ENCODE results near the gene RASGRP1.

The RASGRP1 gene

GRCh38 chr15:38557921-38558320 is 6.7 kb downstream of the RASGRP1 start:
- Histone ChIP-seq H3K4me3 (replicated peaks; ENCODE audit: insufficient read depth, low read length) (no peak overlapping the region), H3K27me3 (ENCODE audit: insufficient read depth, poor library complexity, severe bottlenecking) (peaks cover 2% of the 10 kb centered on the region), H3K27ac (replicated peaks) (no peak overlapping the region)
- no peak for DNase-seq (ENCODE audit: low read depth in 1 of 2, low spot score in 1 of 2)
- no peak for TF ChIP-seq SPI1 (IDR thresholded peaks at IDR 0.05; ENCODE audit: borderline replicate concordance, low read depth)
- no peak for TF ChIP-seq REST (IDR thresholded peaks at IDR 0.05; ENCODE audit: insufficient replicate concordance, low read depth)
- TF ChIP-seq POLR2AphosphoS5 (IDR thresholded peaks at IDR 0.05; ENCODE audit: low read depth), result no peak
- no peak for TF ChIP-seq GABPA (IDR thresholded peaks at IDR 0.05; ENCODE audit: low read depth)
- TF ChIP-seq CTCF (IDR thresholded peaks at IDR 0.05; ENCODE audit: insufficient read depth, low read length), result no peak

- no peak for DNase-seq (ENCODE audit: low read depth in 1 of 2, low spot score in 1 of 2)
- Histone ChIP-seq H3K27me3 (ENCODE audit: insufficient read depth, poor library complexity, severe bottlenecking) (peaks cover 5% of the 10 kb centered on the region), H3K27ac (replicated peaks) (no peak overlapping the region), H3K4me3 (replicated peaks; ENCODE audit: insufficient read depth, low read length) (no peak overlapping the region)
- no peak for TF ChIP-seq CTCF (IDR thresholded peaks at IDR 0.05; ENCODE audit: insufficient read depth, low read length)
- TF ChIP-seq SPI1 (IDR thresholded peaks at IDR 0.05; ENCODE audit: borderline replicate concordance, low read depth), result no peak
- TF ChIP-seq REST (IDR thresholded peaks at IDR 0.05; ENCODE audit: insufficient replicate concordance, low read depth), result no peak
- TF ChIP-seq POLR2AphosphoS5 (IDR thresholded peaks at IDR 0.05; ENCODE audit: low read depth), result no peak
- TF ChIP-seq GABPA (IDR thresholded peaks at IDR 0.05; ENCODE audit: low read depth), result no peak
Observed at GRCh38 chr15:38555686-38556334, 8.8 kb downstream of the RASGRP1 start.

- no peak overlapping the region for H3K27ac ChIP-seq (replicated peaks)
- peaks cover 13% of the 10 kb centered on the region for H3K27me3 ChIP-seq (ENCODE audit: insufficient read depth, poor library complexity, severe bottlenecking)
- no peak for DNase-seq (ENCODE audit: low read depth in 1 of 2, low spot score in 1 of 2)
- H3K4me3 ChIP-seq (replicated peaks; ENCODE audit: insufficient read depth, low read length), result no peak overlapping the region
- TF ChIP-seq REST (IDR thresholded peaks at IDR 0.05; ENCODE audit: insufficient replicate concordance, low read depth), result no peak
- TF ChIP-seq GABPA (IDR thresholded peaks at IDR 0.05; ENCODE audit: low read depth), result no peak
- no peak for TF ChIP-seq SPI1 (IDR thresholded peaks at IDR 0.05; ENCODE audit: borderline replicate concordance, low read depth)
Observed at GRCh38 chr15:38554354-38554753, 10.3 kb downstream of the RASGRP1 start.

All from HL-60 (cell line).